GM21423 (cell line): ENCODE data around the gene NOTCH2NLA.
"Not testable (repeated sequence)": the region's sequence is repeated elsewhere in the genome, so short reads cannot be mapped to it uniquely, and the experiment has no call there.

Experiments
- ATAC-seq: cut with Tn5 transposase; IDR thresholded peaks from one replicate; pipeline ENCODE4 v1.9.1; 2021; ENCODE audit warnings: mild to moderate bottlenecking, moderate library complexity; ENCODE audit not compliant: unreplicated experiment

The NOTCH2NLA gene

DNA sequence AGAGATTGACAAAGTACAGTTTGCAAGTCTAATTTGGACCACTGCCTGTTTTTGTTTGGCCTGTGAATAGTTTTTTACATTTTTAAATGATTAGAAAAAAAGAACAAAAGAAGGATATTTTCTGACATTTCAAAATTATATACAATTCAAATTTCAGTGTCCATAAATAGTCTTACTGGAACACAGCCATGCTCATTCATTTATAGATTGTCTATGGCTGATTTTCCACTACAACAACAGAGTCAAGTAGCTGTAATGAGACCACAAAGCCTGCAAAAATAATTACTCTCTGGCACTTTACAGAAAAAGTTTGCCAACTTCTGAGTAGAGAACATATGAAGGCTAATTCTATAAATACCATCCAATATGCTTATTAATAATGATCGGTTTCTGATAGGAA lies 61.1 kb downstream of the NOTCH2NLA start:
- ATAC-seq, result not testable (repeated sequence)

- not testable (repeated sequence) for ATAC-seq
Observed at GRCh38 chr1:146167273-146167672, 61.5 kb downstream of the NOTCH2NLA start.

DNA sequence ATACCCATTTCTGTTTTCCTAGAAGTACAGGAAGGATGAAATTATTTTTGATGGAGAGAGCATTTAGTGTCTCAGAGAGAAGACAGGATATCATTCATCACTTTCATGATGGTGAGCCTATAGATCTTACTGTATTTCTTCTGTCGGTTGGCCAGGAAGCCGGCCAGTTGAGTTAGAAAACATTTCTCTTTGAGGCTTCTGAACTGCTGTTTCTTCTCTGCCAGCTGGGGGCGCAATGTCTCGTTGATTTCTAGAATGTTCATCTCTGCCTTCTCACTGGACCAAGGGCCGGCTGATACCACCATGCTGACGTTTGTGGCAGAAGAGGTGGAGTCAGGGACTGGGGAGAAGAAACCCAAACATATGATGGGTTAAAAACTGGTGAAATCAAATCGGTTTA lies 84.4 kb downstream of the NOTCH2NLA start, which contains the start of gene NBPF10:
TSS of gene NBPF10 (minus strand) at position 340 of the 400 bp plus-strand sequence. CDS start at position 305, 35 bp downstream.
- ATAC-seq, result not testable (repeated sequence)
